Ecto neural progenitor cell (in vitro differentiated cells): ENCODE data around the gene PLA2R1.

Source experiments
- DNase-seq: peaks from one replicate; pipeline ENCODE4 v3.0.0-alpha.2; 2018; ENCODE audit warnings: low spot score

The PLA2R1 gene

GRCh38 chr2:159895258-159896065, 167.0 kb downstream of the PLA2R1 start:
- no peak for DNase-seq

- no peak for DNase-seq
These were observed 168.1 kb downstream of the PLA2R1 start for GRCh38 chr2:159894145-159894838.

GRCh38 chr2:159892990-159893810, 169.2 kb downstream of the PLA2R1 start:
- DNase-seq, result no peak

GRCh38 chr2:159891917-159892730, 170.3 kb downstream of the PLA2R1 start:
- no peak for DNase-seq

- no peak for DNase-seq
These were observed 171.2 kb downstream of the PLA2R1 start for GRCh38 chr2:159891267-159891588.

- DNase-seq, result no peak
These were observed 171.7 kb downstream of the PLA2R1 start for GRCh38 chr2:159890551-159891266.

GRCh38 chr2:159882130-159882745, 180.2 kb downstream of the PLA2R1 start:
- no peak for DNase-seq
